ENCODE results near the gene NAA16. TPM values are rescaled to one million over a fixed set of nuclear protein-coding genes. Genes with fewer than 3 reads are reported as not detected.

Gene NAA16
- total RNA-seq, 1 donor from 2014 or later, result 13.7 TPM

GRCh38 chr13:41307884-41308640 is 3.0 kb upstream of the NAA16 start:
- H3K36me3 ChIP-seq (ENCODE audit: control insufficient read depth, insufficient read depth, low read length), result no peaks in the 10 kb centered on the region
- no peak overlapping the region for H3K4me3 ChIP-seq (ENCODE audit: low read depth, low read length)
- no peaks in the 10 kb centered on the region for H3K27me3 ChIP-seq (ENCODE audit: control insufficient read depth, insufficient read depth, low read length)
- no peak for TF ChIP-seq CTCF (IDR thresholded peaks at IDR 0.05; ENCODE audit: insufficient read depth, low read length, poor library complexity, severe bottlenecking)
- DNase-seq (ENCODE audit: low read depth), result no peak

GRCh38 chr13:41311406-41312175 is 524 bp downstream of the NAA16 start:
- Histone ChIP-seq H3K4me3 (ENCODE audit: low read depth, low read length) (peak overlapping the region; percentile 95), H3K27me3 (ENCODE audit: control insufficient read depth, insufficient read depth, low read length) (no peaks in the 10 kb centered on the region), H3K36me3 (ENCODE audit: control insufficient read depth, insufficient read depth, low read length) (no peaks in the 10 kb centered on the region)
- no peak for DNase-seq (ENCODE audit: low read depth)
- no peak for TF ChIP-seq CTCF (IDR thresholded peaks at IDR 0.05; ENCODE audit: insufficient read depth, low read length, poor library complexity, severe bottlenecking)

- H3K4me3 ChIP-seq (ENCODE audit: low read depth, low read length), result peak overlapping the region; percentile 95
- no peaks in the 10 kb centered on the region for H3K27me3 ChIP-seq (ENCODE audit: control insufficient read depth, insufficient read depth, low read length)
- DNase-seq (ENCODE audit: low read depth), result no peak
- TF ChIP-seq CTCF (IDR thresholded peaks at IDR 0.05; ENCODE audit: insufficient read depth, low read length, poor library complexity, severe bottlenecking), result no peak
- no peaks in the 10 kb centered on the region for H3K36me3 ChIP-seq (ENCODE audit: control insufficient read depth, insufficient read depth, low read length)
These were observed 1.1 kb downstream of the NAA16 start for GRCh38 chr13:41312176-41312500.

- Histone ChIP-seq H3K4me3 (ENCODE audit: low read depth, low read length) (peak overlapping the region; percentile 95), H3K36me3 (ENCODE audit: control insufficient read depth, insufficient read depth, low read length) (no peaks in the 10 kb centered on the region), H3K27me3 (ENCODE audit: control insufficient read depth, insufficient read depth, low read length) (no peaks in the 10 kb centered on the region)
- DNase-seq (ENCODE audit: low read depth), result no peak
- TF ChIP-seq CTCF (IDR thresholded peaks at IDR 0.05; ENCODE audit: insufficient read depth, low read length, poor library complexity, severe bottlenecking), result no peak
These were observed 2.0 kb downstream of the NAA16 start for GRCh38 chr13:41313117-41313516.

GRCh38 chr13:41313659-41314197 is 2.7 kb downstream of the NAA16 start:
- no peaks in the 10 kb centered on the region for H3K36me3 ChIP-seq (ENCODE audit: control insufficient read depth, insufficient read depth, low read length)
- no peaks in the 10 kb centered on the region for H3K27me3 ChIP-seq (ENCODE audit: control insufficient read depth, insufficient read depth, low read length)
- TF ChIP-seq CTCF (IDR thresholded peaks at IDR 0.05; ENCODE audit: insufficient read depth, low read length, poor library complexity, severe bottlenecking), result no peak
- DNase-seq (ENCODE audit: low read depth), result no peak
- H3K4me3 ChIP-seq (ENCODE audit: low read depth, low read length), result no peak overlapping the region
